Stromal cell of bone marrow (primary cell): Measurements from ENCODE around the gene CERS6.
"Not testable (repeated sequence)": the region's sequence is repeated elsewhere in the genome, so short reads cannot be mapped to it uniquely, and the experiment has no call there.

Source experiments
- DNase-seq: peaks from one replicate; pipeline ENCODE4 v3.0.0-alpha.2; 2012; ENCODE audit warnings: low read depth

Gene CERS6, protein sequence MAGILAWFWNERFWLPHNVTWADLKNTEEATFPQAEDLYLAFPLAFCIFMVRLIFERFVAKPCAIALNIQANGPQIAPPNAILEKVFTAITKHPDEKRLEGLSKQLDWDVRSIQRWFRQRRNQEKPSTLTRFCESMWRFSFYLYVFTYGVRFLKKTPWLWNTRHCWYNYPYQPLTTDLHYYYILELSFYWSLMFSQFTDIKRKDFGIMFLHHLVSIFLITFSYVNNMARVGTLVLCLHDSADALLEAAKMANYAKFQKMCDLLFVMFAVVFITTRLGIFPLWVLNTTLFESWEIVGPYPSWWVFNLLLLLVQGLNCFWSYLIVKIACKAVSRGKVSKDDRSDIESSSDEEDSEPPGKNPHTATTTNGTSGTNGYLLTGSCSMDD

DNA sequence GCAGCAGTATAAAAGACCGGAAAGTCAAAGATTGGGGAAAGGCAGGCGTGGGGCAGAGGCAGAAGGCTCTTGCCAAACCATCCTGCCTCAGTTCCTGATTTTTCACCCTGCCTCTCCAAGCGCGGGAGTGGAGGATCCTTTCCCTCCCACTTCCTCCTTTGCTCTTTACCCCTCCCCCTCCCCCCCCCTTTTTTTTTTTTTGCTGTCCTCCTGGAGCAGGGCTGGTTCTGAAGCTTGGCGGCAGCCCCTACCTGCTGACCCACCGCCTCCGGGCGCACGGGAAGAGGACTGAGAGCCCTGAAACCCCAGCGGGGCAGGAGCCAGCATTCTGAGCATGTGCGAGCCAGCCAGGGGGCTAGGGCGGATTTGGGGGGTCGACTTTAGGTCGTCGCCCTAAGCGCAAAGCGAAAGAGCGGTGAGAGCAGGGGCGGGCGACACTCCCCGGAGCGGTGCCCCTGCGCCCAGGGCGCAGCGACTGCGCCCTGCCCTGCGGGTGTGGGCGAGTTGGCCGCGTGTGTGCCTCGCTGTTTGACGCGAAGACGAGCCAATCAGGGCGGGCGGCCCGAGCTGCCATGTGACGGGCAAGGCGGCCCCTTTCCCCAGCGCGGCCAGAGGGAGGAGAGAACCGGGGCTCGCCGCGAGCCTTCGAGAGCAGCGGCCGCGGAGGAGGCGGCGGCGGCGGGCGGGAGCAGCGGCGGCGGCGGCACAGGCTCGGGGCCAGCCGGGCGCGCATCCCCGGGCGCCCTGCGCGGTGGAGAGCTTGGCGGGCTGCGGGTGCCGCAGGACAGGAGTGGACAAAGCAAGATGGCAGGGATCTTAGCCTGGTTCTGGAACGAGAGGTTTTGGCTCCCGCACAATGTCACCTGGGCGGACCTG, at the start of gene CERS6:
Gene CERS6, plus strand, starts transcription at position 628 of the 876 bp plus-strand sequence. Its CDS starts 177 bp downstream, at position 805.
- peak; percentile 94 for DNase-seq

DNA sequence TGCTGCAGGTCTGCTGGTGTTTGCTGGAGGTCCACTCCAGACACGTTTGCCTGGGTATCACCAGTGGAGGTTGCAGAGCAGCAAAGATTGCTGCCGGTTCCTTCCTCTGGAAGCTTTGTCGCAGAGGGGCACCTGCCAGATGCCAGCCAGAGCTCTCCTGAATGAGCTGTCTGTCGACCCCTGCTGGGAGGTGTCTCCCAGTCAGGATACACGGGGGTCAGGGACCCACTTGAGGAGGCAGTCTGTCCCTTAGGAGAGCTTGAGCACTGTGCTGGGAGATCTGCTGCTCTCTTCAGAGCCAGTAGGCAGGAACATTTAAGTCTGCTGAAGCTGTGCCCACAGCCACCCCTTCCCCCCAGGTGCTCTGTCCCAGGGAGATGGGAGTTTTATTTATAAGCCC, 43.8 kb upstream of the CERS6 start:
- DNase-seq, result not testable (repeated sequence)

DNA sequence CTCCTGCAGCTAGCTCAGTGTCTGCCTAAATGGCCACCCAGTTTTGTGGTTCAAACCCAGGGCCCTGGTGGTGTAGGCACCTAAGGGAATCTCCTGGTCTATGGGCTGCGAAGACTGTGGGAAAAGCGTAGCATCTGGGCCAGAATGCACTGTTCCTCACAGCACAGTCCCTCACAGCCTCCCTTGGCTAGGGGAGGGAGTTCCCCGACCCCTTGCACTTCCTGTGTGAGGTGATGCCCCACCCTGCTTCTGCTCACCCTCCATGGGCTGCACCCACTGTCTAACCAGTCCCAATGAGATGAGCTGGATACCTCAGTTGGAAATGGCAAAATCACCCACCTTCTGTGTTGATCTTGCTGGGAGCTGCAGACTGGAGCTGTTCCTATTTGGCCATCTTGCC, 43.0 kb upstream of the CERS6 start:
- not testable (repeated sequence) for DNase-seq

DNA sequence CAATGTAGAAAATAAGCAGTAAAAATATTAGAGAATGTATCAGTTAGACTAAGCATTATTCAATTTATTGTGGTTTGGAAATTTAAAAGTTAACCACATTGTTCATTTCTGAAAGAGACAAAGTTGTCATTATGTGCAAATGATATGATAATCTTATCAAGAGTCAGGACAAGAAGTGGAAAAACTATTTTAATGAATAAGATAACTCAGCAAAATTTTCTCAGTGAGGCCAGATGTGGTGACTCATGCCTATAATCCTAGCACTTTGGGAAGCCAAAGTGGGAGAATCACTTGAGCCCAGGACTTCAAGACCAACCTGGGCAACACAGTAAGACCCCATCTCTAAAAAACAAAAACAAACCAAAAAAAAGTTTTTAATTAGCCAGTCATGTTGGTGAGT, 39.5 kb upstream of the CERS6 start:
- DNase-seq, result no peak

DNA sequence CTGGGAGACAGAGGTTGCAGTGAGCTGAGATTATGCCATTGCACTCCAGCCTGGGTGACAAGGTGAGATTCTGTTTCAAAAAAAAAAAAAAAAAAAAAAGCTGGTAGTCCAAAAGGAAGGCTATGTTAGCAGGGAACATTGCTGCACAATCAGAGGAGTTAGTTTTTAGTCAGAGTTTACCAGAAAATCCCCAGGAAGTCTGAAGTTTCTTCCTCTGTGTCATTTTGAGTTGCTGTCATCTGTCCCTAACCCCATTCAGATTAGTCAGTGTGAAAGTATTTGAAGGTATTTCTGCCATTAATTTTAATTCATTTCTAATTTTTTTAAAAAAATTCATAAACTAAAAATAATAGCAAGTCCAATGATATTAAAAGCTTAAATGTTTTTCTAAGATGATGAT, 33.5 kb upstream of the CERS6 start:
- DNase-seq, result no peak

DNA sequence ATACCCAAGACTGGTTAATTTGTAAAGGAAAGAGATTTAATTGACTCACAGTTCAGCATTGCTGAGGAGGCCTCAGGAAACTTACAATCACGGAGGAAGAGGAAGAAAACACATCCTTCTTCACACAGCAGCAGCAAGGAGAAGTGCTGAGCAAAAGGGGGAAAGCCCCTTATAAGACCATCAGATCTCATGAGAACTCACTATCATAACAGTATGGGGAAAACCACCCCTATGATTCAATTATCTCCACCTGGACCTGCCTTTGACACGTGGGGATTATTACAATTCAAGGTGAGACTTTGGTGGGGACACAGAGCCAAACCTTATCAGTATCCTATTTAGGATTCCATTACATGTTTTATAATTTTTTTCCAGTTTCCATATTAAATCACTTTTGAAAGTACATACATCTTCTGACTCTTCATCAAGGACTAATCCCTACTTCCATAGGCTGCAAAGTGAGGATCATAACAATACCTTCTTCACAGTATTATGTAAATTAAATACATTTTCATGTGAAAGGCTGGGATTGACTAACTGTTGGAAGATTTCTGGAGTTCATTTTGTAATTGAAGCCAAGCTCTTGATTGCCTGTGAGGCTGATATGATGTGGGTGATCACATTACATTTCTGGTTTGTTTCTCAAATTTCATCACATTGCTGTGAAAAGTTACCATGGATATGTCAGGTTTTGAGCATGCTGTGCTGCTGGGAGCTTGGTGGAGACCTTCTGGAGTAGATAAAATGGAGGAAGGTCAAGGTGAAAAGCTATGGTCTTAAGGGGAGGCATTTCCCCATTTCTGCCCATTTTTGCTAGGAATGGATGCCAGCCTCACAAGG, 31.7 kb upstream of the CERS6 start:
- DNase-seq, result no peak

DNA sequence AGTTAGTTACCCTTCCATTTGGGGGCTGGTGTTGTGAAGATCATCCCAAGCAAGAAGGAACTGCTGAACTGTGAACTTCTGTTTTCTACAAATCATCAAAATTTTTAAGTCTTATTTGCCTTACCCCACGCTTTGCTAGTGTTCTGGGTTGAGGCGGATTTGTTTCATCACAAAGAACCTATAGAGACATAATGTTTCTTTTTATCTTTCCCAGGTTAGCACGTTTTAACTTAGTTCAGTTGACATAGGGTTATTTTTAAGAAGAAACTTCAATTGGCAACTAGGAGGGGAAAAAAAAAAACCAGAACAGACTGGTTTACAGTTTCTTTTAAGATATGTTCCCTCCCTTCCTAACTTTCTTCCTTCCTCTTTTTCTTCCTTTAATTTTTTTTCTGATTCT, 31.1 kb upstream of the CERS6 start:
- DNase-seq, result no peak

DNA sequence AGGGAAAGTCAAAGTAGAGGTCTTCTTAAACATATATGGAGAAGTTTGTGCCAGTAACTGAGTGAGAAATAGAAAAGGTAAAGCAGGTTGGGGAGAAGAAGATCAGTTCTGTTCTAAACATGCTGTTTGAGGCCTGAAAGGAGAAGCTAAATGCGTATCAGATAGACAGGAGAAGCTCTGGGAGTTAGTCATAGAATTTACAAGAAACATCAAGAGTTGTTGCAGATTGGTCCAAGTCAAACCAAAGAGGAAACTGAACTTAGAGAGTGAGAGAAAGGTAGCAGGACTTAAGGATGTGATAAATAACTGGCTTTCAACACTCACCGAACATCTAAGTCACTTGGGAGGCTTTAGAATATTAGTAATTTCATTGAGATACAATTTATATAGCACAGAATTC, 29.2 kb upstream of the CERS6 start:
- no peak for DNase-seq

DNA sequence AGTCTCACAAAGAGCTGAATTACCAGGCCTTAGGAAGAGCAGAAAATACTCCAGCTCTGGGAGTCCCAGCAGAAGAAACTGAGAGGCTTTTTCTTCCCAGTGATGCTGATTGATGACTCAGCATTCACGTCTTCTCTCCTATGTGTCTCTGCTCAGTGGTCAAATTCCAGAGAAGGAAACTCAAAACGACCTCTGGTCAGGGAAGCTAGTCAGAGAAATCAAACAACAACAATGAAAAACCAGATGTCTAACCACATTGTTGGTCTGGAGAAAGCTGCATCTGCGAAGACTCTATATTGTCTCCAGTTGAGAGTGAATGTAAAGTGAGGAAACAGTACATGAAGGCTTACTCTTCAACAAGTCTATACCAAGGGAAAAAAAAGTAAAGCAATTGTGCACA, 28.6 kb upstream of the CERS6 start:
- DNase-seq, result peak; percentile 74

DNA sequence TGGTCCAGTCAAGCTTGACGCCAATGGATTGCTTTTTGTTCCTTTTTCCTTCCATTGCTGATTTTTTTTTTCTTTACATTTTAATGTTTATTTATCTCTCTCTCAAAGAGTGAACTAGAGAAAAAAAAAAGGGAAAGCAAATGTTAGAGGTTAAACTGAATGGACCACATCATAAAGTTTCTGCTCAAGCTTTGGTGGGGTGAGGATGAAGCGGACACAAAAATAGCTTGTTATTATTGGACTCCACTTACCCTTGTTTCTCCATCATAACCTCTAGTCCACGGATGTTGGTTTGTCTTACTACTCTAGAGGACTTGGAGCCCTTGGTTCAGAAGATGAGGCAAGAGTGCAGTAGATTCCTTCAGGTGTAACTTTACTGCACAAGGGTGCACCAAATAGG, 27.6 kb upstream of the CERS6 start:
- DNase-seq, result no peak

DNA sequence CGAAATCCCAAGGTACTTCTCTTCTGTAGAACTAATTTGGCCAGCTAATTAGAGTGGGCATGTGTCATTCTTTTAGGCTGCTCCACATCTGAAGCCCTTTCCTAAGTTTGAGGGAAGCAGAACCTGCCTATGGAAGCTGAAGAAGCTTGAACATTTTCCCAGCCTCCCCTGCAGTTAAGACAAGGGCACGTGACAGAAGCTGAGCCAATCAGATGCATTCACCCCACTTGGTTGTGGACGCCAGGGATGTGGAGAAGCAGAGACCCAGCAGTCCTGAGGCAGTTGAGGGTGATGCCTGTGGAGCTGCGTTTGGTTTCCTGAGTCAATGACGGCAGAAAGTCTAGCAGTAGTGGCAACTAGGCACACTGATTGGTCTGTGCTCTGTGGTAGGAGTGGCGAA, 26.1 kb upstream of the CERS6 start:
- no peak for DNase-seq

DNA sequence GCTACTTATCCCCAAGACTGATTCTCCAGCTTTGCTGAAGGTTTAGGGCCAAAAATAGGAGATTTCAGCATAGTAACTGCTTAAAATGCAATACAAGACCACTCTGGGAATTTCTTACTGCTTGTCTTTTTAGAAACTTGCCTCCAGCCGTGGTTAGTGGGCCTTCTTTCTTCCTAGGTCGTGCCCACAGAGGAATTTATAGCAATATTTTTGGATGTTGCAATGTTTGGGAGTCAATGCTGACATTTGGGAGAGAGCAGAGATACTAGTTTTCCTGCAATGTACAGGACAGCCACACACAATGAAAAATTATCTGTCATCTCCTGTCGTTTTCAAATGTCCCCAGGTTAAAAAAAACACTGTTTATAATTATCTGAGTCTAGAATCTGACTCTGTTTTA, 25.6 kb upstream of the CERS6 start:
- no peak for DNase-seq

DNA sequence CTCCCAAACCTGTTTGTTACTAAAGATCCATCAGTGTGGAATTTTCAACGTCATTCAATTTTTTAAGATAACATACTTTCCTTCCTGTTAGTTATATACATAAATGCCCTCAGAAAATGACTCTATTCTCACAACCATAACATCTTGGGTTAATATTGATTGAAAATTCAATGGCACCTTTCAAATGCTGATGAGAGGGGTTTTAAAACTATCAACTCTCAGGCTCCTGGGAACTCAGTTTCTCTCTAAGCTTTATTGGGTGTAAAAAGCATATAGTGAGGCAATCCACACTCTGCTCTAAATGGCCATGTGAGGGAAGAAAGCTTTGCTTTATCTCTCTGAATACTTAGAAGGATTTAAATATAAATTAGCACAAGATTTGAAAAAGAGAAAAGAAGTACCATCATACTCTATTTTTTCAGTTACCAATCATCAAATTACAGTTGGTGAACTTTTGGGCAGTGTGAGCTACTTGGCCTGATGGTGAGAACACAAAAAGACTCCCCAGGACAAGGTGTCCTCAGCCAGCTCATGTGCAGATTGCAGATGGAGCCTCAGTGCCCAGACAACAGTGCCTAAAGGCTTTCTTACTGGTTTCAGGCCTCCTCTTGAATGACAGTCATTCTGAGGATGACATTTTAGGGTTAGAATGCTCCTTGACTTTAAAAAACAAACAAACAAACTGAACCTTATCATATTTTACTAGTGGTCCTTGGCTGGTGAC, 24.6 kb upstream of the CERS6 start:
- no peak for DNase-seq

DNA sequence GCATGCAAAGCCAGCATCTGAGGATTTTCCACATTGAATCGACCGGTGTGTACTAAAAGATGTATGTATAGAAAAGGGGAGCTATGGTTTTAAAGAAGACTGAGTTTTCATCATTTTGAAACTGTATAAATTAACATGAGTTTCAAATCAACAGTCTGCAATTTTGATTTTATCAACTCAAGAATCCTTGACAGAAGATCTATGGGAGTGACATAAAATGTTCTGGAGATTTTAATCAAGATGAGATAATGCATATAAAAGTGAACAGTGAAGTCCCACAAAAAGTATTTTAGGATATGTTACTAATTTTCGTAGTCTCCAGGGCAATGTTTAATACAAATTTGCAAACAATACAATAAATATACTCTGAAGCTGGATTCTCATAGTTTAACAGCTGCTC, 24.0 kb upstream of the CERS6 start:
- DNase-seq, result no peak

DNA sequence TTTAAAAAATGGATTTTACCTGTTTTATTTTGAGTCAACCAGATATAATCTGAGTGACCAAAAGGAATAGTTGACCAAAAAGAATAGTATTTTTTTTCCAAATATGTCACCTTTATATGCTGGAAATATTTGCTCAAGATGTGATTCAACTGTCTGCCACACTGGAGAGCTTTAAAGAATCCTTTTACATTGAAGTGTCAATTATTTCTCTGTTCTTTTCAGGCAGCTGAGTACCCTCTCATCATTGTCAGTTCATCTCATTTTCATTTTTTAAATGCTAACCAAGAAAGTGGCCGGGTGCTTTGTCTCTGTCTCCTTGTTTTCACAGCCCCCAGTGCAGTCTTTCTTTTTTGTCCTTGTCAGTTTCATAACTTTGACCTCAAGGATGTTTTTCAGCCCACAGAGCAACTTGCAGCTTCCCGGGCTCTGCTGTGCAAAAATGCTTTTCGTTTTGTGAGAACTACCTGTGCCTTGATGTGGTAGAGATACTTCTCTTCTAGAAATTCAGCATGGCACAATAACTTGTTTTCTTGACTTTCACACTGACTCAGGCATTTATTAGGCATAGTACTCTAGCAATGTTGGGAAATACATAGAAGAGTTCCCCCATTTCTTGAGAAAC, 23.4 kb upstream of the CERS6 start:
- no peak for DNase-seq

DNA sequence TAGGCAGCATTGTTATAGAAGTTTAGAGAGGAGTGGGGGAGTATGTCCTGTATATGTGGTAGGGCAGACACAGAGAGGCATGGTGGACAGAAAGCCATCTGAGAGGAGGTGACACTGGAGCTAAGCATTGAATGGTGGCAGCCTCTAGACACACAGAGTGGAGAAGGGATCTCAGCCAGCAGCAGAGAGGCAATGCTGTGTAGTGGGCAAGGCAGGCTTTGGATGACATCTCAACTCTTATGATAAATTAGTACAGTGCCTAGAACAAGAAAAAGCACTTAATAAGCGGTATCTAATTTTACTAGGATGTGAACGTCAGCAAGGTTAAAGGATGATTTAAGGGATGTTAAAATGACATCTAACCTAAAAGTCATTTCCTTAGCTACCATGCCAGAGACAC, 22.5 kb upstream of the CERS6 start:
- DNase-seq, result no peak

DNA sequence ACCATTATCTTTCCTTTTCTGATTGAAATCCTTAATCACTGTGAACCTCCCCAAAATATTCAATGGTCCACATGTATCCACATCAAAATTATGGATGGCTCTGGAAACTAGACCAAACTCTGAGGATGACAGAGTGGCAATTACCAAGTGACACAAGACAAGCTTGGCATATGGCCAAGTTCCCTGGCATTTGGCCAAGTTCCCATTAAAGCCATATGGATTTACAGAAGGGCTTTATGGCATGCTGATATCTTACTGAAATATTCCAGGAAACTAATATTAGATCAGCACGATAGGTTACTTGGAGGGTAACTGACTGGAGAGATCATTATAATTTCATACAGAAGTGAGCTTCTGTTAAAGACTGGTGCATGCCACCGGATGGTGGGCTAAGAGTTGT, 21.9 kb upstream of the CERS6 start:
- no peak for DNase-seq

DNA sequence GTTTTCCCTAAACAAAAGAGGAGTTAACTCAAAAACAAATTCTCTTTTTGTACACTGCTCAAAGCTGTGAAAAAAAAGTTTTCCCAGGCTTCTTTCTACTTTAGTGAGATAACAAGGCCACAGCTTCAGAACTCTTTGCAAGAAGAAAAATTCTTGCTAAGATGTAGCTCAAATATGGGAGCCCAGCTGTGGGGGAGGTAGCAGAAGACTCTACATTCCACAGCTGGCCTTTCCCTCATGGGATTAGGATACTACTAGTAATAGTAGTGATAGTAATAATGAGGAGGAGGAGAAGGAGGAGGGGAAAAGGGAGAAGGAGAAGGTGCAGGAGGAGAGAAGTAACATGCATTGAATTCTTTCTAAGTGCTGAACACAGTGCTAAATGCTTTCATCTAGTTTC, 19.2 kb upstream of the CERS6 start:
- DNase-seq, result no peak

DNA sequence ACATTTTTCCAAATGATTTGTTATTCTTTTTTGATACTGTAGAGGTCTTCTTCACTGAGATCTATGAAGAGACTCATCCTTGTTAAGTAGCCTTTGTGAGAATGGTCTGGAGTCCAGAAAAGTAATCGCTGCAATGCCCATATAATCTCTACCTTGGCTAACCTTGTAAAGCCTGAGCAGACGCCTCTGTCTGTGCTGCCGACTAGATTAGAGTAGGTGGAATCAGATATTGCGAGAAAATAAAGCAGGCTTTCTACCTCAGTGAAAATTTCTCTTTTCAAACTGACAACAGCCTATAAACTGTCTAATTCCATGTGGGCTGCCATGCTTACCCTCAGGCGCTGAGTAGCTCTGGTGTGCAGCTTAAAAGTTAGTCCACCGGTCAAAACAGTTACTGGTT, 17.5 kb upstream of the CERS6 start:
- no peak for DNase-seq

DNA sequence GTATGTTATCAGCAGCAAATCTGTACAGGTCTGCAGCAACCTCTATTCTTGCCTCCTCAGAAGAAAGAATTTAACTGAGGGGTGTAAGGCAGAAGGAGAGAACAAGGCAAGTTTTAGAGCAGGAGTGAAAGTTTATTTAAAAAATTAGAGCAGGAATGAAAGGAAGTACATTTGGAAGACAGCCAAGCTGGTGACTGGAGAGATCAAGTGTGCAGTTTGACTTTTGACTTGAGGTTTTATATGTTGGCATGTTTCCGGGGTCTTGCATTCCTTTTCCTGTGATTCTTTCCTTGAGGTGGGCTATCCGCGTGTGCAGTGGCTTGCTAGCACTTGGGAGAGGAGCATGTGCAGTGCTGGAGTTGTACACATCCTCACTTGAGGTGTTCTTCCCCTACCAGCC, 16.5 kb upstream of the CERS6 start:
- DNase-seq, result no peak

DNA sequence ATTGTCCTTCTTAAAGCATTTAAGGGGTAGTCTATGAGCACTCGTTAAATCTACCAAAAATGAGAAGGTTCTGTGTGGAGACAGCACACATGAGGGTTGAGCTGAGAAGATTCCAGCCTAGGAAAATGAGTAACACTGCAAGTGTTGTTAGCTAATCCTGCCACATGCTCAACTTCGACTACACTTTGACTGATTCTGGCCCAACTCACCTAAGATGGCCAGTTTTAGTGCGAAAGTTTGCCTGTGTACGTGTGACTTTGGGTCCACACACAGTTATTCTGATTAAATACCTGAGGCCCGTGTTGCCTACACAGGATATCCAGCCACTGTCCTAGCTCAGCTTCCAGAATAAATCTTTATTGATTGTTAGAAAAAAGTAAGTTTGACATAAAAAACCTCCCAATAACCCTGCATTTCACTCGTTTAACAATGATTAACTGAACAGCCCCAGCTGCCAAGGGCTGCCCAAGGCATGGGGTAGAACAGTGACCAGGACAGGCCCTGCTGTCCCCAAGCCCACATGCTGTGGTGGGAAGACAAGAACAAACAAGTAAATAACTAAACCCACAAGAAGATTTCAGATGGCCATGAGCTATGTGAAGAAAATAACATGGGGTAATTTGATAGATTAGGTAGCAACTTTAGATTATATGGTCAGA, 14.7 kb upstream of the CERS6 start:
- no peak for DNase-seq
